Endodermal cell (in vitro differentiated cells): ENCODE results near the gene IGF2. TPM values are rescaled to one million over a fixed set of nuclear protein-coding genes. Genes with fewer than 3 reads are reported as not detected.

Source experiments
- DNase-seq: peaks from one replicate; pipeline ENCODE4 v3.0.0-alpha.2; 2017
- H3K27ac ChIP-seq: 2 replicates; pipeline ENCODE4 v1.5.1; 2013; ENCODE audit warnings: mild to moderate bottlenecking, low read depth, low read length, moderate library complexity
- H3K27me3 ChIP-seq: 2 replicates; pipeline ENCODE4 v1.6.1; 2013; ENCODE audit warnings: mild to moderate bottlenecking, low read length, moderate library complexity; ENCODE audit not compliant: insufficient read depth, control insufficient read depth, poor library complexity, severe bottlenecking
- H3K36me3 ChIP-seq: 2 replicates; pipeline ENCODE4 v1.7.0; 2013; ENCODE audit warnings: mild to moderate bottlenecking, low read length, moderate library complexity; ENCODE audit not compliant: control insufficient read depth, insufficient read depth
- H3K4me1 ChIP-seq: one replicate; pipeline ENCODE4 v1.7.0; 2013; ENCODE audit warnings: low read length; ENCODE audit not compliant: control insufficient read depth, insufficient read depth
- H3K4me3 ChIP-seq: 2 replicates; pipeline ENCODE4 v1.5.1; 2013; ENCODE audit warnings: mild to moderate bottlenecking, low read length, moderate library complexity
- H3K9ac ChIP-seq: 2 replicates; pipeline ENCODE4 v1.6.1; 2013; ENCODE audit warnings: mild to moderate bottlenecking, low read length, moderate library complexity; ENCODE audit not compliant: poor library complexity, severe bottlenecking; ENCODE audit errors: extremely low read depth
- H3K9me3 ChIP-seq: 2 replicates; pipeline ENCODE4 v1.6.1; 2013; ENCODE audit warnings: mild to moderate bottlenecking, low read length, moderate library complexity; ENCODE audit not compliant: control insufficient read depth
- H3K27ac Mint-ChIP-seq: 2 replicates; pipeline ENCODE4 v1.8.0; 2020; ENCODE audit warnings: mixed read lengths
- H3K27me3 Mint-ChIP-seq: 2 replicates; pipeline ENCODE4 v1.8.0; 2021; ENCODE audit warnings: mild to moderate bottlenecking, mixed read lengths; ENCODE audit not compliant: insufficient read depth
- H3K36me3 Mint-ChIP-seq: 2 replicates; pipeline ENCODE4 v1.8.0; 2020; ENCODE audit warnings: low read depth, mixed read lengths
- H3K4me1 Mint-ChIP-seq: 2 replicates; pipeline ENCODE4 v1.8.0; 2020; ENCODE audit warnings: mixed read lengths
- H3K4me3 Mint-ChIP-seq: 2 replicates; pipeline ENCODE4 v1.8.0; 2020; ENCODE audit warnings: mild to moderate bottlenecking, moderate library complexity, mixed read lengths
- H3K9me3 Mint-ChIP-seq: 2 replicates; pipeline ENCODE4 v1.8.0; 2020; ENCODE audit warnings: mild to moderate bottlenecking, mixed read lengths
- CTCF ChIP-seq: fragments of 200-600 bp; sonication (generic); conservative IDR thresholded peaks from 2 replicates; pipeline ENCODE4 v1.5.0; 2021; ENCODE audit warnings: antibody characterized with exemption, mild to moderate bottlenecking
- WGBS, 2 experiments: methylation state at CpG; one replicate each; pipeline versions ENCODE4 v1.1.5 to v1.1.7; 2013; ENCODE audit warnings: missing lambda C conversion rate in 2 of 2, mixed read lengths in 1 of 2; ENCODE audit not compliant: insufficient coverage in 1 of 2, insufficient read length in 1 of 2; 5-methylcytosine and 5-hydroxymethylcytosine counted together
- long read RNA-seq, 4 experiments: library from polyadenylated mRNA in 2 of 4; library from RNA in 1 of 4; library from capped mRNA in 1 of 4; stranded (forward) in 3 of 4; unstranded in 1 of 4; transcript quantifications; one replicate each; pipeline ENCODE4 v2.0.0, GENCODE V29; 2020 to 2021; ENCODE audit warnings: inconsistent platforms in 1 of 4
- polyA plus RNA-seq, 2 experiments: library from polyadenylated mRNA; stranded (reverse); fragments of 50-300 nt; gene quantifications; one replicate each; pipeline ENCODE4 v1.2.3, GENCODE V29; 2013
- total RNA-seq, 2 donors: library from RNA; stranded (reverse); fragmentation: NEBNext Ultra II Directional in 1 of 2; extraction: Animal tissue kit (Norgen Biotek cat#: 25700) in 1 of 2; gene quantifications; 2 replicates in 1 of 2; 3 replicates in 1 of 2; pipeline ENCODE4 v1.2.1, GENCODE V29; 2021

Gene IGF2
- total RNA-seq, result 1 to 10 TPM in 1 of 2 donors, under 1 TPM in 1; 0.80 to 5.1 TPM
- 28.1 TPM for polyA plus RNA-seq (2013, experiment 1 of 2)
- polyA plus RNA-seq (2013, experiment 2 of 2), result 20.1 TPM
- long read RNA-seq, experiment 1, result 0 reads
- long read RNA-seq, experiment 2, result 0 reads
- long read RNA-seq, experiment 3, result 0 reads
- long read RNA-seq, experiment 4, result 0 reads

- Histone ChIP-seq H3K36me3 (no peaks in the 10 kb centered on the region), H3K4me1 (no peaks in the 10 kb centered on the region), H3K9me3 (no peaks in the 10 kb centered on the region), H3K9ac (no peak within 1 kb of the TSS), H3K4me3 (no peak within 1 kb of the TSS), H3K27ac (no peak within 1 kb of the TSS), H3K27me3 (peaks cover 88% of the 10 kb centered on the region)
- Mint-ChIP-seq H3K4me1 (peaks cover 3% of the 10 kb centered on the region), H3K27ac (no peak within 1 kb of the TSS), H3K36me3 (no peaks in the 10 kb centered on the region), H3K4me3 (peak within 1 kb of the TSS; percentile 41), H3K9me3 (no peaks in the 10 kb centered on the region), H3K27me3 (peaks cover 86% of the 10 kb centered on the region)
- WGBS, 2 experiments, result 2% methylated on average over 57 of the region's 62 CpGs; no CpG with 5 or more reads in 1 of the 2 experiments
- DNase-seq, result peak; percentile 75
- TF ChIP-seq CTCF, result peak; percentile 19
Observed at GRCh38 chr11:2139123-2139521, at the start of gene IGF2. Gene IGF2 (minus strand): TSS chr11:2139389. CDS start chr11:2135523, 3,866 bp downstream.

GRCh38 chr11:2188745-2189144 is 49.6 kb upstream of the IGF2 start:
- no peak overlapping the region for H3K4me3 Mint-ChIP-seq
- peaks cover 6% of the 10 kb centered on the region for H3K27me3 ChIP-seq
- peaks cover 28% of the 10 kb centered on the region for H3K27me3 Mint-ChIP-seq
- no peak overlapping the region for H3K27ac ChIP-seq
- no peaks in the 10 kb centered on the region for H3K4me1 Mint-ChIP-seq
- no peaks in the 10 kb centered on the region for H3K9me3 Mint-ChIP-seq
- 89 to 92% methylated on average over 12 to 19 of the region's 19 CpGs for WGBS, 2 experiments
- no peaks in the 10 kb centered on the region for H3K36me3 ChIP-seq
- no peak overlapping the region for H3K4me3 ChIP-seq
- no peaks in the 10 kb centered on the region for H3K36me3 Mint-ChIP-seq
- H3K4me1 ChIP-seq, result no peaks in the 10 kb centered on the region
- H3K27ac Mint-ChIP-seq, result no peak overlapping the region
- H3K9ac ChIP-seq, result no peak overlapping the region
- DNase-seq, result no peak
- H3K9me3 ChIP-seq, result no peaks in the 10 kb centered on the region
- no peak for TF ChIP-seq CTCF

GRCh38 chr11:2187280-2187707 is 48.1 kb upstream of the IGF2 start:
- 89% methylated on average over 7 of the region's 7 CpGs; no CpG with 5 or more reads in 1 of the 2 experiments for WGBS, 2 experiments
- Histone ChIP-seq H3K9ac (no peak overlapping the region), H3K27me3 (peaks cover 6% of the 10 kb centered on the region), H3K4me1 (no peaks in the 10 kb centered on the region), H3K4me3 (no peak overlapping the region), H3K9me3 (no peaks in the 10 kb centered on the region), H3K36me3 (no peaks in the 10 kb centered on the region), H3K27ac (no peak overlapping the region)
- no peak for TF ChIP-seq CTCF
- H3K4me1 Mint-ChIP-seq, result no peaks in the 10 kb centered on the region
- H3K9me3 Mint-ChIP-seq, result no peaks in the 10 kb centered on the region
- H3K27me3 Mint-ChIP-seq, result peaks cover 28% of the 10 kb centered on the region
- no peak overlapping the region for H3K27ac Mint-ChIP-seq
- H3K36me3 Mint-ChIP-seq, result no peaks in the 10 kb centered on the region
- H3K4me3 Mint-ChIP-seq, result no peak overlapping the region
- no peak for DNase-seq
